Ovary (tissue), 3 donors: ENCODE measurements around the gene PPM1H.

Experiments used
- EP300 ChIP-seq: sonication (generic); formaldehyde crosslinking; IDR thresholded peaks from one replicate; pipeline ENCODE4 v1.6.1; 2017; ENCODE audit warnings: antibody characterized with exemption
- POLR2A ChIP-seq: fragments of 450-650 bp; IDR thresholded peaks from one replicate; pipeline ENCODE4 v1.6.1; 2017; ENCODE audit warnings: antibody characterized with exemption, mild to moderate bottlenecking, moderate library complexity
- TF ChIP-seq, protein P1 (sequence below), 3 donors: fragments of 450-650 bp in 2 of 3; fragments of 200-600 bp in 1 of 3; IDR thresholded peaks; one replicate each; pipeline versions ENCODE4 v1.5.1 to v1.8.0; 2016 to 2022; ENCODE audit warnings: antibody characterized with exemption in 3 of 3, mild to moderate bottlenecking in 1 of 3
- donor health status: DM: no; HTN: no; CAD: no.

DNA sequence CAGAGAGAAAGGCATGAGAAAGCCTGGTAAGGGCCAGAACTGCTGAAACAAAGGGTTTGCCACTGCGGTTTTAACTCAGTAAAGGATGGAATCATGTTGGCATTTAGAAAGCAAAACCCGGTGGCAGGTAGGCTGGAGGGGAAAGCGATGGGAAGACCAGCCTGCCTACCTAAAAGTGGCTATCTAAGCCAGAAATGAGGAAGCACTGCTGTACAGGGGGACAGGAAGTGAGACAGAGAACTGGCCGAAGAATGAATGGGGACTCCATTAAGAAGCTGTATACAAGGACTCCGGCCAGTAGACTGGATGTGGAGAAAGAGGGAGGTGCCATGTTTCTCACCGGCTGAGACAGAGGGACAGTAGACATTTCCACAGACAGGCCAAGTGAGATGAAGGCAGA lies 48.2 kb downstream of the PPM1H start:
- TF ChIP-seq EP300 (no peak), POLR2A (no peak)
- TF ChIP-seq, protein P1, sequence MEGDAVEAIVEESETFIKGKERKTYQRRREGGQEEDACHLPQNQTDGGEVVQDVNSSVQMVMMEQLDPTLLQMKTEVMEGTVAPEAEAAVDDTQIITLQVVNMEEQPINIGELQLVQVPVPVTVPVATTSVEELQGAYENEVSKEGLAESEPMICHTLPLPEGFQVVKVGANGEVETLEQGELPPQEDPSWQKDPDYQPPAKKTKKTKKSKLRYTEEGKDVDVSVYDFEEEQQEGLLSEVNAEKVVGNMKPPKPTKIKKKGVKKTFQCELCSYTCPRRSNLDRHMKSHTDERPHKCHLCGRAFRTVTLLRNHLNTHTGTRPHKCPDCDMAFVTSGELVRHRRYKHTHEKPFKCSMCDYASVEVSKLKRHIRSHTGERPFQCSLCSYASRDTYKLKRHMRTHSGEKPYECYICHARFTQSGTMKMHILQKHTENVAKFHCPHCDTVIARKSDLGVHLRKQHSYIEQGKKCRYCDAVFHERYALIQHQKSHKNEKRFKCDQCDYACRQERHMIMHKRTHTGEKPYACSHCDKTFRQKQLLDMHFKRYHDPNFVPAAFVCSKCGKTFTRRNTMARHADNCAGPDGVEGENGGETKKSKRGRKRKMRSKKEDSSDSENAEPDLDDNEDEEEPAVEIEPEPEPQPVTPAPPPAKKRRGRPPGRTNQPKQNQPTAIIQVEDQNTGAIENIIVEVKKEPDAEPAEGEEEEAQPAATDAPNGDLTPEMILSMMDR (IDR thresholded peaks at IDR 0.05) = no peak
